Germinal center (tissue), 1 donor: ENCODE data around the gene UBE2E2.

Source experiments
- DNase-seq: peaks from one replicate; pipeline ENCODE4 v3.0.0; 2012; ENCODE audit warnings: mixed read lengths, low spot score

The UBE2E2 gene

GRCh38 chr3:23480329-23480714 is 277.2 kb downstream of the UBE2E2 start:
- DNase-seq: no peak

- no peak for DNase-seq
Observed at GRCh38 chr3:23481011-23481615, 278.0 kb downstream of the UBE2E2 start.

DNA sequence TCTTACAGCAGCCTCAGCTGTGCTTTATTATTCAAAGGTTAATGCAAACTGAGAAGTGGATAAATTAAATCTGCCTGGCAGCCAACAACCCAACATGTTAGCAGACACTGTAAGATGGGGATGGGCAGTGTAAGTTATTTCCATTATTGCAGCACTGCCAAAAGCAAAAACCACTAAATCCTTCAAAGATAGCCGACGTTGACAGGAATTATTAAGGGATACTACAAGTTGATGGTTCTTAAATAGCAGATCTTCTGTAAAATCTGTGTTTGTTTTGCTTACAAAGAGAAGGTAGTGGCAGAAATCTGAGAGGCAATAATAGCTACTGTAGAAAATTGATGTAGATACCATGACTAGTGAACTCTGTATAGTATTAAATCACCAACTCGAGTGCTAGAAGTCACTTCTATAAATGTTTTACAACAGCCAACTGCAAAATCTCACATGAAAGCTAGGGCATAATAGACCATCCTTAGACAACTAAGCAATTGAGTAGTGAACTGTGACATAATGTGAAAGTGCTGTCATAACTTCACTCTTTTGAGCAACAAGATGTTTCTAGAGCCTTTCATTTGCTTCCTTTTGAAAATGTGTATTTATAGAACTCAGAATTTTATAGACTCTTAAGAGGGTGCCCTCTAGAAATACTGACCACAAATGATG is 278.6 kb downstream of the UBE2E2 start:
- DNase-seq: no peak

- no peak for DNase-seq
Observed at GRCh38 chr3:23484386-23484785, 281.3 kb downstream of the UBE2E2 start.

DNA sequence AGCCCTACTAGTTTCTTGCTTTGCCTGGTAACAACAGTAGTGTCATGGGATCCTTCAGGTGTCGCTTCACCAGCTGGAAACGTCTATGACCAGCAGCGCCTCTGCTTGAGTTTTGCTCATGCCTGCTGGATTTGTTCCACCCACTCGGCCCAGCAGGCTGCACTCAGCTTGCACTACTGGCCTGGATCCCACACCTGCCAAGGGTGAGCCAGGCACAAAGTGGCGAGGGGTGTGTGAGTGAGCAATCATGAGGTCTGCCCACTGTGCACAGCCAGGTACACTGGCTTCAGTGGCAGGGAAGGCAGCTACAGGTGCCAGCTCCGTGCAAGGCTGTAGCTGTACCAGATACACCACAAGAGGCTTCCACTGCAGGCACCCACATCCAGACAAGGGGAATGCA is 282.8 kb downstream of the UBE2E2 start:
- DNase-seq: no peak

- DNase-seq: no peak
Observed at GRCh38 chr3:23487015-23487414, 283.9 kb downstream of the UBE2E2 start.

GRCh38 chr3:23488618-23489017 is 285.5 kb downstream of the UBE2E2 start:
- no peak for DNase-seq

DNA sequence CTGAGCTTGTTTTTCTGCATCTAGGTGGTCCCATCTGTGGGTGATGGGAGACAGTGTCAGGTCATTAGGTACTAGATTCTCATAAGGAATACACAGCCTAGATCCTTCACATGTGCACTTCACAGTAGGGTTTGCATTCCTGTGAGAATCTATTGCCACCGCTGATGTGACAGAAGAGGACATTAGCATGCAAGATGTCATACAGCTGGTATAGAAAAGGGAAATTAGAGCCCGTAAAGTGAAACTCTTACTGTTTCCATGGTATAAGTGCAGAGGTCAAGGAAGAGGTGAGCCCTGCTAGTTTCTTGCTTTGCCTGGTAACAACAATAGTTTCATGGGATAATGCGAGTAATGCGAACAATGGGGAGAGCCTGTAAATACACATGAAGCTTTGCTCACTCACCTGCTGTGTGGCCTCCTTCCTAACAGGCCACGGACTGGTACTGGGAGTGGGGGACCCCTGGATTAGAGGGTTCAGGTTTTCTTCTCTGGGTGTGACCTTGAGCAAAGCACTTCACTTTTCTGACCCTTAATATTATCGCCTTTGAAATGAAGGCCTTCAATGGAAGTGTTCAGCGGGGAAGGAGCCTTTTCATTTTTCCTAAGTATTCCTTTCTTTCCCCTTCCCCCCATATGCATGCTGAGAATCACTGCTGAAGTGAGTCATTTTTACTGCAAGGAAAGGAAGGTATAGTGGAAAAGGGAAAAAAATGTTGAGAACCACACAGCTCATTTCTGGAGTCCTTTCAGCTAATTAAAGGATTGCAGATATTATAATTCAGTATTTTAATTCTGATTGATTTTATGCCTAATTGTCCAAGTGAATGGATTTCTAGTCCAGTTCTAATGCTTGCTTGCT is 286.4 kb downstream of the UBE2E2 start:
- DNase-seq: no peak

DNA sequence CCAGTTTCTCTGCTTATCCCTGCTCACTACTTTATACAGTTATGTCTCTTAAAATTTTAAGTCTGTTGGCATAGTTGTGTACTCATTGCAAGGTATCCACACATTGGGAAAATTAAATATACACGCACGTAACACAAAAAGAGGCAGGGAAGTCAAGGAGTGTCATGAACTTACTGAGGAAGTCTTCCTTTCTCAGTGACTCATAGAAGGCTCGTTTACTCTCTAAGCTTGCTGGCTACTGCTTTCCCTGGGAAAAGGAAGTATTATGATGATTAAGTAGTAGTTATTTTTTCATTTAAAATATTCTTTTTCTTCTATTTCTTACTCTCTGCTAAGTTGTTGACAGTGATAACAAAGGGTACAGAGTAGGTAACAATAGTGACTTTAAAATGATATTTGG is 287.3 kb downstream of the UBE2E2 start:
- no peak for DNase-seq

- no peak for DNase-seq
Observed at GRCh38 chr3:23492057-23492456, 288.9 kb downstream of the UBE2E2 start.

DNA sequence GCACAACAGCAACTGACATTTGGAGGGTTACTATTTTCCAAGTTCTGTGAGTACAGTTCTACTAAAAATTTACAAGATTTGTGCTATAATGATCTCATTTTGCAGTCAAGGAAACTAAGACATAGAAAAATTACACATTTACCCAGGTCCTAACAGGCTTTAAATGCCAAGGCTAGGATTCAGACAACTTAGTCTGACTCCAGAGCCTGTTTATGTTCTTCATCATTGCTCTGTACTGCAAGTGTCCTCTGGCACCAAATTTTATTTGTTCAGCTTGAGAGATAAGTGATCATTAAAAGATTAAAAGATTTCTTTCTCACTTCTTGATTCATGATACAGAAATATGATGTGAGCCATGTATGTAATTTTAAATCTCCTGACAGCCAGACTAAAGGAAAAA is 290.8 kb downstream of the UBE2E2 start:
- no peak for DNase-seq

GRCh38 chr3:23494967-23495366 is 291.8 kb downstream of the UBE2E2 start:
- no peak for DNase-seq

DNA sequence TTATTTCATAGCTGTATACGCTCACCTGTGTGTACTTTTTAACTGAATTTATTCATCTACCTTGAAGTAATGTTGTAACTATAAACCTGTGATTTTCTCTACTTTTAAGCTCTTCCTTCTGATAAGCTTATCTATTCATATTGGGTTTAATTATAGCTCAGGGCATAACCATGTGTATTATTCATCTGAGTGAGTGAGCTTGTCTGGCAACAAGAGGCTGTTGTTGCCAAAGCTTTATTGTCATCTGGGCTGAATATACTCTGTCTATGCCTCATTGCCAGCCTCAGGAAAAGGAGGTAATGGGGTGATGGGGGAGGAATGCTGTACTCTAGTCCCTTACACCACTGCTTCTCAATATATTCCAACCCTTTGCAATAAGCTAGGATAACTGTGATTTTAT is 292.4 kb downstream of the UBE2E2 start:
- no peak for DNase-seq

- no peak for DNase-seq
Observed at GRCh38 chr3:23496165-23496564, 293.0 kb downstream of the UBE2E2 start.

- no peak for DNase-seq
Observed at GRCh38 chr3:23497156-23497555, 294.0 kb downstream of the UBE2E2 start.

- no peak for DNase-seq
Observed at GRCh38 chr3:23501201-23501802, 298.2 kb downstream of the UBE2E2 start.

- no peak for DNase-seq
Observed at GRCh38 chr3:23508464-23508863, 305.3 kb downstream of the UBE2E2 start.

- DNase-seq: no peak
Observed at GRCh38 chr3:23518441-23518840, 315.3 kb downstream of the UBE2E2 start.

DNA sequence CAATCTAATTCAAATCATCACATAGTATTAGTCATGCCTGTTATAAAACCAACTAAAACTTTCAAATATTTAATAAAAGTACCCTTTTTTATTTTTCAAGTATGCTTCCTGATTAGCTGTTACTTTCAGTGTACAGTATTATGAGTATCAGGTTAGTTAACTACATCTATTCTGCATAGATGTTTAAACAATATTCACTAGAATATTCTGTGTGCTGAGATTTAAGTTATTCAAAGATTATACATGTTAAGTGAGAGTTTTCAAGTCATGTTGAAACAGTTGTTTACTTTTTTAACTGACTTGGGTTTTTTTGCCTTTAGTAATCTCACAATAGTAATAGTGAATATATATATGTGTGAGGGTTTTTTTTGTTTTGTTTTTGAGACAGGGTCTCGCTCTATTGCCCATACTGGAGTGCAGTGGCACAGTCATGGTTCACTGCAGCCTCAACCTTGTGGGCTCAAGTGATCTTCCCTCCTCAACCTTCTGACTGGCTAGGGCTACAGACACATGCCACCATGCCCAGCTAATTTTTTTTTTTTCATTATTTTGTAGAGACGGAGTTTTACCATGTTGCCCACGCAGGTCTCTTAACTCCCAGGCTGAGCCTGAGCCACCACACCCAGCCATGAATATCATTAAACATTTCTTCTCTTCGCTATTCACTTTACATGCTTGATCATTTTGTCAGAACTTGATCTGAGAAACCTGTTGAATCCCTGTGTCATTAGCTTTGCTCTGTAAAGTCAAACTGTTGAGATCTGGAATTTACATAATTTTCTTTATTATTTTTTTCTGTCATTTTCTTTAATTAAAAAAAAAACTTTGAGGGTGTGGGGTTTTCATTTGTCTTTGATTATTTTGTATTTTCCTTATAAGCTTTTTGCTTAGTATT is 316.4 kb downstream of the UBE2E2 start:
- no peak for DNase-seq

DNA sequence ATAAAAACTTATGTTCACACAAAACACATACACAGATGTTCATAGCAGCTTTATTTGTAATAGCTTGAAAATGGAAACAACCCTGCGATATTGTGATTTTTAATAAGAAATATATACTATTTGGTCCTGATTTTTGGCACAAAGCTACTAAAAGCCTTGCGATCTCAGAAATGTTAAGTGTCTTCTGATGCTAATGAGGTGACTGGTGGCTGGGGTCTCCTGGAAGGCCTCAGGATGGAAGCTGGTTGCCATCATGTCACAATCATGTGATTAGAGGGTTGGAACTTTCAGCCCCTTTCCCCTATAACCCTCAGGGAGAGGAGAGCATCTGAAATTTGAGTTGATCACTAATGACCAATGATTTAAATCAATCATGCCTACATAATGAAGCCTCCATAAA is 324.2 kb downstream of the UBE2E2 start:
- no peak for DNase-seq

DNA sequence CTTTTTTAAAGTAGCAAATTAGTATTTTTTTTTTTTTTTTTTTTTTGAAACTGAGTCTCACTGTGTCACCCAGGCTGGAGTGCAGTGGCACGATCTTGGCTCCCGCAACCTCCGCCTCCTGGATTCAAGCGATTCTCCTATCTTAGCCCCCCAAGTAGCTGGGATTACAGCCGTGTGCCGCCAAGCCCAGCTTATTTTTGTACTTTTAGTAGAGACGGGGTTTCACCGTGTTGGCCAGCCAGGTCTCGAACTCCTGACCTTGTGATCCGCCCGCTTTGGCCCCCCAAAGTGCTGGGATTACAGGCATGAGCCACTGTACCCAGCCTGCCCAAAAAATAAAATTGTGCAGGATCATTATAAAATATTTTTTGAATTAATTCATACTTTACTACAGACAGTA is 330.5 kb downstream of the UBE2E2 start:
- DNase-seq: no peak

- no peak for DNase-seq
Observed at GRCh38 chr3:23533996-23534395, 330.9 kb downstream of the UBE2E2 start.
